Osteoblast (primary cell): ENCODE measurements around the gene CD8B2. TPM values are rescaled to one million over a fixed set of nuclear protein-coding genes. Genes with fewer than 3 reads are reported as not detected.

ENCODE experiments used
- DNase-seq: peaks from one replicate; pipeline ENCODE4 v3.0.0; 2011; ENCODE audit warnings: low spot score, mixed read lengths; ENCODE audit not compliant: insufficient read length; ENCODE audit errors: missing footprints
- H2AFZ ChIP-seq: 2 replicates; pipeline ENCODE4 v1.6.0; 2011; ENCODE audit warnings: mild to moderate bottlenecking, low read length
- H3K27ac ChIP-seq: 2 replicates; pipeline ENCODE4 v1.5.1; 2011; ENCODE audit warnings: mild to moderate bottlenecking, low read depth, low read length, moderate library complexity
- H3K27me3 ChIP-seq: 2 replicates; pipeline ENCODE4 v1.6.0; 2012; ENCODE audit warnings: mild to moderate bottlenecking, control low read depth, inconsistent platforms, low read length, moderate library complexity; ENCODE audit not compliant: insufficient read depth
- H3K36me3 ChIP-seq: 2 replicates; pipeline ENCODE4 v1.5.1; 2011; ENCODE audit warnings: mild to moderate bottlenecking, low read length, control low read depth, moderate library complexity; ENCODE audit not compliant: insufficient read depth
- H3K4me1 ChIP-seq: 2 replicates; pipeline ENCODE4 v1.5.1; 2011; ENCODE audit warnings: mild to moderate bottlenecking, low read length, control low read depth, moderate library complexity; ENCODE audit not compliant: insufficient read depth
- H3K4me2 ChIP-seq: 2 replicates; pipeline ENCODE4 v1.6.0; 2011; ENCODE audit warnings: mild to moderate bottlenecking, low read length; ENCODE audit not compliant: insufficient read depth
- H3K4me3 ChIP-seq: fragments of 200-600 bp; sonication (generic); 3 replicates; pipeline ENCODE4 v1.5.1; 2012; ENCODE audit warnings: mild to moderate bottlenecking, low read length, inconsistent platforms; ENCODE audit not compliant: insufficient read depth
- H3K79me2 ChIP-seq: 2 replicates; pipeline ENCODE4 v1.6.0; 2012; ENCODE audit warnings: mild to moderate bottlenecking, low read length, control low read depth, inconsistent platforms; ENCODE audit not compliant: insufficient read depth
- H3K9me3 ChIP-seq: 2 replicates; pipeline ENCODE4 v1.5.1; 2011; ENCODE audit warnings: low read depth, low read length, control low read depth
- H4K20me1 ChIP-seq: 2 replicates; pipeline ENCODE4 v1.6.0; 2012; ENCODE audit warnings: mild to moderate bottlenecking, low read length, control low read depth; ENCODE audit not compliant: insufficient read depth
- CTCF ChIP-seq: IDR thresholded peaks from 2 replicates; pipeline ENCODE4 v1.5.1; 2011; ENCODE audit warnings: mild to moderate bottlenecking, low read depth, low read length, moderate library complexity; ENCODE audit errors: extremely low read depth
- total RNA-seq: library from RNA; depleted of rRNA; stranded (reverse); fragments of >200 nt; gene quantifications from 2 replicates; pipeline ENCODE4 v1.2.3, GENCODE V29; 2012

The CD8B2 gene
- total RNA-seq, 1 donor = not detected

GRCh38 chr2:106551417-106552130, 64.4 kb downstream of the CD8B2 start:
- H3K36me3 ChIP-seq = no peaks in the 10 kb centered on the region
- H3K27me3 ChIP-seq = no peaks in the 10 kb centered on the region
- no peak for DNase-seq
- H3K27ac ChIP-seq = no peak overlapping the region
- no peak for TF ChIP-seq CTCF
- no peak overlapping the region for H3K4me2 ChIP-seq
- no peak overlapping the region for H3K4me3 ChIP-seq
- H3K79me2 ChIP-seq = no peaks in the 10 kb centered on the region
- H4K20me1 ChIP-seq = no peaks in the 10 kb centered on the region
- no peaks in the 10 kb centered on the region for H3K9me3 ChIP-seq
- no peaks in the 10 kb centered on the region for H3K4me1 ChIP-seq
- no peak overlapping the region for H2AFZ ChIP-seq

- H3K27ac ChIP-seq = no peak overlapping the region
- H3K27me3 ChIP-seq = no peaks in the 10 kb centered on the region
- H4K20me1 ChIP-seq = no peaks in the 10 kb centered on the region
- H3K79me2 ChIP-seq = no peaks in the 10 kb centered on the region
- DNase-seq = no peak
- no peak for TF ChIP-seq CTCF
- H3K36me3 ChIP-seq = no peaks in the 10 kb centered on the region
- H3K4me2 ChIP-seq = no peak overlapping the region
- no peak overlapping the region for H3K4me3 ChIP-seq
- no peak overlapping the region for H2AFZ ChIP-seq
- H3K9me3 ChIP-seq = no peaks in the 10 kb centered on the region
- no peaks in the 10 kb centered on the region for H3K4me1 ChIP-seq
Measured at GRCh38 chr2:106552921-106553320, 65.8 kb downstream of the CD8B2 start.

- Histone ChIP-seq H3K9me3 (no peaks in the 10 kb centered on the region), H3K4me3 (no peak overlapping the region), H4K20me1 (no peaks in the 10 kb centered on the region), H3K36me3 (no peaks in the 10 kb centered on the region), H3K27me3 (no peaks in the 10 kb centered on the region), H2AFZ (no peak overlapping the region), H3K4me1 (no peaks in the 10 kb centered on the region), H3K4me2 (no peak overlapping the region), H3K27ac (no peak overlapping the region), H3K79me2 (no peaks in the 10 kb centered on the region)
- TF ChIP-seq CTCF = no peak
- no peak for DNase-seq
Measured at GRCh38 chr2:106553321-106553720, 66.2 kb downstream of the CD8B2 start.

GRCh38 chr2:106554411-106554810, 67.2 kb downstream of the CD8B2 start:
- H3K79me2 ChIP-seq = no peaks in the 10 kb centered on the region
- H4K20me1 ChIP-seq = no peaks in the 10 kb centered on the region
- TF ChIP-seq CTCF = no peak
- no peak overlapping the region for H3K27ac ChIP-seq
- H3K4me3 ChIP-seq = no peak overlapping the region
- H3K4me1 ChIP-seq = no peaks in the 10 kb centered on the region
- no peaks in the 10 kb centered on the region for H3K9me3 ChIP-seq
- no peak overlapping the region for H3K4me2 ChIP-seq
- DNase-seq = no peak
- no peak overlapping the region for H2AFZ ChIP-seq
- no peaks in the 10 kb centered on the region for H3K36me3 ChIP-seq
- H3K27me3 ChIP-seq = no peaks in the 10 kb centered on the region
